GM19455 (cell line): ENCODE data around the gene MALRD1.

Source experiments
- ATAC-seq: cut with Tn5 transposase; IDR thresholded peaks from one replicate; pipeline ENCODE4 v1.9.1; 2021; ENCODE audit not compliant: unreplicated experiment

The MALRD1 gene

DNA sequence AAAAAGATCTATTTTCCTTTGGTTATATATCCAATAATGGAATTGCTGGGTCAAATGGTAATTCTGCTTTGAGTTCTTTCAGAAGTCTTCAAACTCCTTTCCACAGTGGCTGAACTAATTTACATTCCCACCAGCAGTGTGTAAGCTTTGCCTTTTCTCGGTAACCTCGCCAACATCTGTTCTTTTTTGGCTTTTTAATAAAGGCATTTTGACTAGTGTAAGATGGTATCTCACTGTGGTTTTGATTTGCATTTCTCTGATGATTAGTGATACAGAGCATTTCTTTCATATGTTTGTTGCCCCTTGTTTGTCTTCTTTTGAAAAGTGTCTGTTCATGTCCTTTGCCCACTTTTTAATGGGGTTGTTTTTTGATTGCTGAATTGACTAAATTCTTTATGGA, 285.0 kb downstream of the MALRD1 start:
- ATAC-seq, result no peak

DNA sequence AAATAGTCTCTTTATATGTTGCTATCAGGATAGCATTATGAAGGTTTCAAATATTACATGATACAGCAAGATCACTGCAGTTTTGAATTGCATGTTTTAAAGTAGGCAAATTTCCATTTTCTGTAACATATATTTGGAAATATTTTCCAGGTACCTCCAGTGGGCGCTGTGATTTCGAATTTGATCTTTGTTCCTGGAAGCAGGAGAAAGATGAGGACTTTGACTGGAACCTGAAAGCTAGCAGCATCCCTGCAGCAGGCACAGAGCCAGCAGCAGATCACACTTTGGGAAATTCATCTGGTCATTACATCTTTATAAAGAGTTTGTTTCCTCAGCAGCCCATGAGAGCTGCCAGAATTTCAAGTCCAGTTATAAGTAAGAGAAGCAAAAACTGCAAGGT, 299.0 kb downstream of the MALRD1 start:
- ATAC-seq, result no peak

DNA sequence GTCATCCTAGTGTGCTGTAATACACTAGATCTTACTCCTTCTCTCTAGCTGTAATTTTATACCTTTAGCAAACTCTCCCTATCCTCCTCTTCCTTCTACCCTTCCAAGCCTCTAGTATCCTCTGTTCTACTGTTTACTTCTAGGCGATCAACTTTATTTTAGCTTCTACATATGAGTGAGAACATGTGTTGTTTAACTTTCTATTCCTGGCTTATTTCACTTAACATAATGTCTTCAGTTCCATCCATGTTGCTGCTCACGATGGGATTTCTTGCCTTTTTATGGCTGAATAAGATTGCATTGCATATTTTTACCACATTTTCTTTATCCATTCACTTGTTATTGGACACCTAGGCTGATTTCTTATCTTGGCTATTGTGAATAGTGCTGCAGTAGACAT, 318.6 kb downstream of the MALRD1 start:
- no peak for ATAC-seq

DNA sequence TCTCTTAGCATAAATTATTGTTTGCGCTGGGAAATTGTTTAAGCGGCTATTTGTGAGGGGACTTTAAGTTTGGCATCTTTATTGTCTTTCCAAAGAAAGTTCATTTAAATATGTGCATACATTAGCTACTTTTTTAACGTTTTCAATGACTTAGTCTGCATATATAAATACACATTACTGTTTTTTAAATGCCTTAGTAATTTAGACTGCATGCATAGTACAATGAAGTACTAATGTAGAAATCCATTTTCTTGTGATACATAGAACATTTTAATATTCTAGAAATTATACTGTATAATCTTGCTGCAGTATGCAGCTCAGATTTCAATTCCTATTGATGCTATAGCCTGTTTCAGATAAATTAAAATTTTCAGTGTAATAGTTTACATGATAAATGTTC, 325.4 kb downstream of the MALRD1 start:
- ATAC-seq, result no peak

DNA sequence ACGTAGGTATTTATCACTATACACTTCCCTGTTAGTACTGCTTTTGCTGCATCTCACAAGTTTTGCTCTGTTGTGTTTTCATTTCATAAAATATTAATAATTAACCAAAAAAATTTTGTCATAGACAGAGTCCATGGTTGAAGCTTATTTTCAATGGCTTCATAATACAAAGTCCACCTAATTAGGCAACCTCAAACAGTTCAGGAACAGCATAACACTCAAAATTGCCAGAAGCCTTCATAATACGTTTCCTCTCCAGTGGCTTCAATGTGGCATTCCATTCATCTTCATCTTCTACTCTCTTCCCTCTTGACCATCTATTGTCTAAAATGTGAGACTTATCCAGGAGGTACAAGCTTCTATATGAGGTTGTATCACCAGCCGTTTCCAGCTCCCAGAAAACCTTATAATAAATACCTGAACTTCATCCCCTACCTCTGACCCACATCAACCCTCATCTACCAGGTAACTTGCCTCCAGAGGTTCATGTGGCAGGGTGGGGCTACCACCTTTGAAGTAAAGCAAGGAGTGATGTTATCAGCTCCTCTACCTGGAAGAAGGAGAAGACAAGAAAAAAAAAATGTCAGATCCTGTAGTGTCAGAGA, 337.3 kb downstream of the MALRD1 start:
- no peak for ATAC-seq

DNA sequence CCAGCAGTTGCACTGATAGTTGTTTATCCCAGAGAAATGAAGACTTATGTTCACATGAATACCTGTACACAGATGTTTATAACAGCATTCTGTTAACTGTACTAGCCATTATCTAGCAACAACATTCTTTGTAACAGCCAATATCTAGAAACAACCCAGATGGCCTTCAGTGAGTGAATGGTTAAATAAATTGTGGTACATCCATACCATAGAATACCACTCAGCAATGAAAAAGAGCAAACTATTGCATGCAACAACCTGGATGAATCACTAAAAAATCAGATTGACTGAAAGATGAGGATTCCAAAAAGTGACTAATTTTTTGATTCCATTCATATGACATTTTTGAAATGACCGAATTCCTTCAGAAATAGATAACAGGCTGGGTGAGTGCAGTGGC, 360.3 kb downstream of the MALRD1 start:
- no peak for ATAC-seq

DNA sequence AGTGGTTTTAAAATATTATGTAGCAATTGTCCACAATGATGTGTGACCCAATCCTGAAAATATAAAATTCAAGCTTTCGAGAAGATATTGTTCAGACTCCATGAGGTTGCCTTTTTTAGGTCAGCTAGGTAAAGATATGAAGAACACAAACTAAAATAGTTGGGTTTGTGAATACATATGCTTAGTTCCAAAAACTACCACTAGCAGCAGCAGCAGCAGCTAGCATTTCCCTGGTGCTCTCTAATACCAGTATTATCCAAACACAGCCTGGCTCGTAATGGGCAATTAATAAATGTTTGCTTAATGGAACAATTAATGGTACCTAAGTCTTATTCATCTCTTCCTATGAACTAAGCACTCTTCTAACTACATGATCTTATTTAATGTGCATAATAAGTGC, 362.5 kb downstream of the MALRD1 start:
- no peak for ATAC-seq

DNA sequence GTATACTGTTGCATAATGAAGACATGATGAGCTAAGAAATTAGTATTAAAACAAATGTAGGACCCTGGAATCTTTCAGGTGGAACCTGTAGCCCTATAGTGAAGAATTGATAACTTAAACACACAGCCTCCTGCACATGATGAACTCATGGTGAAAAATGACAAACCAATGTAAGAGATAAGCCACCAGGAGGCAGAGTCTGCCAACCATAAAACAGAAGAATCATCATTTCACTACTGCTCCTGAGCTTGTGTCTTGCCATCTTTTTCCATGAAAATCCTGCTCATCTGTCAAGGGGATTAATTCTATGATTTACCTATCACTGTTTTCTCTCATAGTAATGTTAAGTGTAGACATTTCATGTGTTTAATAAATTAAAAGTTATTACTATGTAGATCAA, 363.9 kb downstream of the MALRD1 start:
- no peak for ATAC-seq

DNA sequence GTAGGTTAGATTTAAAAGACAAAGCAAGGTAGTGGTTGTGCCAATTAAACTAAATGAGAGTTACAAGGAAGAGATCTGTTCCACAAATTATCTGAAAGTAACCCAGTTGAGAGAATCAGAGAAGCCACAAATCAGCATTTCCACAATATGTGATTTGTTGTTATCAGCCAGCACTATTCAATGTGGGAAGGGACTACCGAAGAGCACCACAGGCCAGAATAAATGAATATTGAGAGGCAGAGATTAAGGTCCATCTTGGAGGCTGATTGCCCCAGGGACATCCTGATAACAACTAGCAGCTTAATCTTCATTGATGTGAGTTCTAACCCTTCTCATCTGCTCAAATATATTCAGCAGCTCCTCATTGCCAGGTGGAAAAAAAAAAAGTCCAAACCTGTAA, 367.6 kb downstream of the MALRD1 start:
- no peak for ATAC-seq

DNA sequence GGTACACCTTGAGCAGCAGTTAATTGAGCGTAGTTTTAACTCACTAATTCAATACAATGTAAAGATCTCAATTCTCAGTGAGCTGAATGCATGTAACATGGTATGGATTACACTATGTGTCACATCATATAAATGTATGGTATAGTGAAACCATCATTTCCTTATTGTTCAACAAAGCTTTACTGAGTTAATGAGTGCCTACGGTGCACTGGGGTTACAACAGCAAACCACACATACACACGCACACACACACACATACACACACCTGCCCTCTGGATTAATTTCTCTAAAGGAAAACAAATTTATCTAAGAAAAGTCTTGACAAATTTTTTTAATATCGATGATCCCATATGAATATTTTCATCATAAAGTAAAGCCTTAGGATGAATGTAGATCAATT, 369.1 kb downstream of the MALRD1 start:
- ATAC-seq, result no peak

DNA sequence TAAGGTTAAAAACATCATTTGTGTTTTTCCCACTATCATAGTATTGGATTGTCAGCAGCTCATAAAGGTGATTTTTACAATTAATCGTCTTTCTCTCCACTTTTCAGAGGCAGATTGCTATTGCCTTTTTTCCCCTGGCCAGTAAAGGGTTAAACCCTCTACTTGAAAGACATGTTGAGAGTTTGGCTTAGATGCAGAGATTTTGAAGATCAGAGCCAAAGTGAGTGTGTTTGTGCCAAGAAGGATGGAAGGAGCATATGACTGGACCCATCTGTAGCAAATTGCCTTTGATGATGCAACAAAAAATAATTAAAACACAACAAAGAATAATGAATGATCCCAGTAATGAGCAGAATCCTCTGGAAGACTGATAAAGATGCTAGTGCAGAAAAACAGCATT, 373.1 kb downstream of the MALRD1 start:
- ATAC-seq, result no peak

DNA sequence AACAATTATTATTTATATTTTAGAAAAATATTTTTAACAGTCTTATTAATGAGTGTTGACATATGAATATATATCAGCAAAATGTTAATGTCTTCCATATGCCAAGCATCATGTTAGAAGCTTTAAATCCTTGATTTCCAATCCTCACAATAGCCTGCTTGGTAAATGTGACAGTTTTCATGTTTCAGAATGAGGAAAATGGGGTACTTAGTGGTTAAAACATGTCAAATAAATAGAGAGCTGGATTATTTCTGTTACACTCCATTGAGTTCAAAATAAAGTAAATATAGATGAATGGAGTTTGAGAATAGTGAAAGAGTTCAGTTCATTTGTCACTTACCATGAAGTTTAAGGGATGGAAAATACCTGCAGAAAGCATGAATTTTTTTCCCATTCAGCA, 377.4 kb downstream of the MALRD1 start:
- no peak for ATAC-seq

DNA sequence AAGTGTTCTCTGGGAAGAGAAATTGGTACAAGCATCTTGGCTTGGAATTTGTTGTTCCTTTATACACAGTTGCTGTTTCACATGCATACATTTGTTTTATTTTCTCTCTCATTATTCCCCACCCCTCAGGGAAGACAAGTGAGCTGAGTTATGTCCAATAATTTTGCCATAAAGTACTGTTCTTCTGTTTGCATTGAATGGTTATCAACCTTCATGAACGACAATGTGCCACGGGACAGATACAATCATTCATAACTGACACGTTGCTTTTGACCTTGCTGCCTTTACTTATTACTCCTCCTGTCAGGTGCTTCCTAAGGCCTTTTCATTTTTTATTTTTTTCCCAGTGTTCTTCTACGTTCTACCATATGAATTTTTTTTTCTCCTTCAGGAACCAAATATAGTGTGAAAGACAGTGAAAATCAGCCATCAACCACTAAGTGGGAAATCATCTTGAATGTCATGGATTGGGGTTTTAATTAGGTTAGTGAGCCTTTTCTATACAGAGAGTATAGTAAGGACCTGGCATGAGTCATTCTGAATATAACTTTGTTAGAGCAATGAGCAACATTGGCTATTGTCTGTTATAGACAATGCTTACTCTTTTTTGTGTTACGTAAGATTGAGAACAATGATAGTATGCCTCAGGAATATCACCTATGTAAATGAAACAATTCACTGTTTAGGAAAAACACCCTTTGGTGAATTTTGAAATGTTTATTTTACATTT, 383.2 kb downstream of the MALRD1 start:
- no peak for ATAC-seq

DNA sequence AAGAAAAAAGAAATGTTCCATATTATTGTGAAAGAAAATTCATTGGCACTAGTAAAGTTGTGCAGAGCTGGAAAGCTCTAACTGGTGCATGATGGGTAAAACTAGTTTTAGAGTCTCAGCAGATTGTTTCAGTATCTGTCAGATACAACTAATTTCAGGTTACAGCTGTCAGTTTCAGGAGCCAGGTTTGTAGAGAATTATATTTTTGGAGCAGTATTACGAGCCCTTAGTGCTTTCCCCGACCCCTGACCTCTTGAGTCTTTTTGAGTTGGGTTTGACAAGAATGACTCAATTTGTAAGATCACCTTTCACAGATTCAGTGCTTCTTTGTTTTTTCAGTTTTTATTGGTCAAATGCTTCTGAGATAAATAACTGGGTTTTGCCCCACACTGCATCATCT, 401.3 kb downstream of the MALRD1 start:
- ATAC-seq, result no peak

DNA sequence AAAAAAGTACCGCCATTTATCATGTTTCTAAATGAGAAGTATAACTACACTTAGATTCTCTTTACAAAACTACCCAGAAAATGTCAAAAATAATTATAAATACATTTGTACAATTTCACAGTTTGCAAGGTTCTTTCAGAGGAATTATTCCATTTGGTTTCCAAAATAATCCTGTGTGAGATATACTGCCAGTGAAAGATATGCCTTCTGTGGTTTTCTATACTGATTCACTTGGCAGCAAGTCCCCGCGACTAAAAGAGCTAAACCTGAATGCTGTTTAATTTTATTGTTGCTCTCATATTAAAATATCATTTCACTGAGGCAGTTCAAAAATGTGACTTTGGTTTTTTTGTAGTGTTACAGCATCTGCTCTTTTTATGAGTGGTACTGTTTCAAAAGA, 402.8 kb downstream of the MALRD1 start:
- ATAC-seq, result no peak

DNA sequence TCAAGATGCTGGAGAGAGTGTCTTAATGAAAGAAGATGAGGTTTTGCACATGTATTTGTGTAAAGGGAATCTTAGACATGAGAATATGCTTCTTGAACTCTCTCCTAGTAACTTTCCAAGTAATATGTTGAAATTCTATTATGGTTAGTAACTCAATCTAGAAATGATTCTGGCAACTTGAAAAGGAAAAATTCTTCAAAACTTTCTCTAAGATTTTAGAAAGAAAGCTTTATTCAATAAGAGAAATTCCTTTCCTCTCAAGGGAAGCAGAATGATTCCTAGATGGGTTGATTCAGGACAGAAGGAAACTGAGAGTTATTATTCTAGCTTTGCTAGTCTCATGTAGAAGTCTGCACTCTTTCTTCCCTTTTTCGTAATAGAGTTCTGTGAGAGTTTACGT, 403.3 kb downstream of the MALRD1 start:
- no peak for ATAC-seq

DNA sequence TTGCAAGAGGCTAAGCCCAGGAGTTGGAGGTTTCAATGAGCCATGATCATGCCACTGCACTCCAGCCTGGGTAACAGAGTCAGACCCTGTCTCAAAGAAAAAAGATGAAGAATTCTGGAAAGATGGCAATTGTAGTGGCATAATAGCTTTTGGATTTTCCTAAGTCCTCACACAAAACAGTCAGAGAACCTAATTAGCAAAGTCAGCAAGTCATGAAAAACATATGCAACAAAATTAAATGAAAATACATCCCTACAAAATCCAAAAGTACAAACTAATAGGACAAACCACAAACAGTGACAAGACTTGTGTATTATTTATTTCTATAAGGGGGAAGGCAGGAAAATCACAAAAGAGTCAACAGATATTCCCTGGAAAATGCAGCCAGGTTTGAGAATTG, 405.4 kb downstream of the MALRD1 start:
- ATAC-seq, result no peak

DNA sequence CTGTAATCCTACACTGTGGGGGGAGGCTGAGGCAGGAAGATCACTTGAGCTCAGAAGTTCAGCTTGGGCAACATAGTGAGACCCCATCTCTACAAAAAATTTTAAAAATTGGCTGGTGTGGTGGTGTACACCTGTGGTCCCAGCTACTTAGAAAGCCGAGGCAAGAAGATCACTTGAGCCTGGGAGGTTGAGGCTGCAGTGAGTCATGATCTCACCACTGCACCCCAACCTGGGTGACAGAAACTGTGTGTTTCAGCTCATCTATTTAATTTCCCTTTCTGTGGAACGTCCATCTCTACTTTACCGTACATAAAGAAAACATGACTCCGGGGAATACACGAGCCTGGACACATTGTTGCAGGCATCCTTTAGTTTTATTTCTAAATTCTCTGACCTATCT, 413.0 kb downstream of the MALRD1 start:
- no peak for ATAC-seq

DNA sequence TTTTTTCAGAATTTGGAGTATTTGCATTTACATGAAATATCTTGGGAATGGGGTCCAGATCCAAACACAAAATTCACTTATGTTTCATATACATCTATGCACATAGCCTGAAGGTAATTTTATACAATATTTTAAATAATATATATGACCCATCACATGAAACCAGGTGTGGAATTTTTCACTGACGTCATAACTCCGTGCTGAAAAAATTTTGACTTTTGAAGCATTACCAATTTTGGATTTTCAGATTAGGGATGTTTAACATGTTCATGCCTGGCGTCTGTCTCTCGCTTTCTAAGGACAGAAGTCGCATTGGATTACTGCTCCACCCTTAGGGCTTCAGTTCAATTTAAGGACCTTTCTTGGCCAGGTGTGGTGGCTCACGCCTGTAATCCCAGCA, 418.1 kb downstream of the MALRD1 start:
- no peak for ATAC-seq

DNA sequence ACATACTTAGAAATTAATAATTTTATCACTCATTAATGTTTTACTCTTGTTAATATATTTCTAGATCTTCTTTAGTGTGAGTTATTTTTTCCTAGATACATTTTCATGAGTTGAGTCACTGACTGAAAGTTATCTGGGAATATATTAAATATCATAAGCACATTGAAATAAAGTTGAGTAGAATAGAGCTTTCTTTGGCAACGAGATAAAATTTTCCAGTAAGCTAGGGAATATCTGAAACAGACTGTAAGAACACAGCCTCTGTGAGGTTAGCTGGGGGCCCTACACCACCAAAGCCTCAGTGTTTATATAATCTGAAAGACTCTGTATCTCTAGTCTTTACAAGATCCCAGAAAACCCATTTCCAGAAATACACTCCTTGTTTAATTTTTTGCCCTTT, 419.8 kb downstream of the MALRD1 start:
- ATAC-seq, result no peak

DNA sequence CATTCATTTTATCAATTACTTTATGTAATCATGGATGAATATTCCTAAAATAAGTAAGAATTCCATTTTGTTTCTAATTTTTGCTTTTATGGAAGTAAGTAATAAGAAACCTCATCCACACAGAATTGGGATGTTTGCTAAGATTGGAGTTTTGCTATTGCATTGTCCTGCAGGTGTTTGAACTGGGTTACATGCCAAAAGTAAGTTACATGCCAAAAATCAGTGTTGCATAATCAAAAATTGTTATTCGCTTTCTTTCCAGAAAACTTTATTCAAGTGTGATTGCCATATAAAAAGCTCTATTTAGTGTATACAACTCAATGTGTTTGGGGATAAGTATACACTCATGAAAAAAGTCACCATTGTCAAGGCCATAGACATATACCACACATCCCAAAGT, 420.9 kb downstream of the MALRD1 start:
- ATAC-seq, result no peak

DNA sequence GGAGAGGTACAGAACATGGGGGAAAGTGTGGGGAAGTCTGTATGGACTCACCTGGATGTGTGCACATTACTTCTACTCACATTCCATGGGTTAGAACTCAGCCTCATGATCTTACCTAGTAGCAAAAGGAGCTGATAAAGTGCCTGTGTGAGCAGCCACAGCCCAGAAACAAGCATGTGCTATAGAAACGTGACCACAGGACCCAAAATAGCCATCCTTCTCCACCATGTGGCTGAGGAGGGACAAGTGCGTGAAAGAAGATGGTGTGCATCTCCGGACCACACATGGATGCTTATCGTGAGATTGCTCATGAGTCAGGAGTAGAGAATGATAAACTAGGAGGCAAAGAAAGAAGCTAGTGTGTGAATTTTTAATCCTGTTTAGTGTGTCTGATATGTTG, 431.3 kb downstream of the MALRD1 start:
- no peak for ATAC-seq

DNA sequence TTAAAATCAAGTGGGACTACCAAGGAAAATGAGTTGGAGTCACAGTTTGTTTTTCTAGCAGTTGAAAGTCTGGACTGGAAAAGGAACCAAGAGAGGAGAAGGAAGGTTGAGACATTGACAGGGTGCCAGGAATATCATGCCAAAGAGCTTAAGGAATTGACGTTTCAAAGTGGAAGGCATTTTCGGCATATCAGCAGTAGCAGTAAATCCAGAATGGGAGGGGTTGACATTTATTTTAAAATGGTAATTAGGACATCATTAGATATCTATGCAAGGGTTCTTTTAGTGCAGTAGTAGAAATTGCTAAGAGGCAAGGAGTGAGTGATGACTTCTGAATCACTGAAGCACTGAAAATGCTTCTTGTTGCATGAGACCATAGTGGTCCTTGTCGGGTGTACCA, 431.8 kb downstream of the MALRD1 start:
- ATAC-seq, result no peak
